ENCODE measurements around the gene TNS4.

DNA sequence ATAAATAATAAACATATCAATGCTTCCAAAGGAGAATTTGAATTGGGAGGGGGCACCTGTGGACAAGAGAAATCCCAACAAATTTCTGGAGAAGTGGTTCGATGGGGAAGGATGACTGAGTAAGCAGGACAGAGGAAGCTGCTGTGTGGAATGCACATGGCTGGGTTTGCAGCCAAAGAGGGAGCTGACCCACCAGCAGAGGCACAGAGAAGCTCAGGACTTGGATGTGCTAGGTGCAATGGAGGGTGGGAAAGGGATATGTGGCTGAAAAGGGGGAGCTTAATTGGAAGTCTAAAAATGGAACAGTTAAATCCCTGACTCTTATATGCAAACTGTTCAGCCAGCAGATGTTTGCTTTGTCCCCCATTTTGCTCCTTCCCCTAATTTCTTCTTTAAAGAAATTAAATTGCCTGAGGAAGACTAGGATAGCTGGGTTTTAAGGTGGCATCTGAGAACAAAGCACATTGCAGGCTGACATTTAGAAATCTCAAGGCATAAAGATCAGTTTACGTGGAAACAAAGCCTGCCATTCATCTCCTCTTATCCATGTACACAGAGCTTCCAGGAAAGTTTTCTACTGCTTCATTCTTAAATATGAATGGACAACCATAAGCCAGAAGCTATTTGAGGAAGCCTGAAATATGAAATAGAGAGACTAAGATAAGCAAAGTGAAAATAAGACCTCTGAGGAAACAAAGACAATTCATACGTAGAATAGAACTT lies 23.0 kb upstream of the TNS4 start:
- TF ChIP-seq, protein P1, sequence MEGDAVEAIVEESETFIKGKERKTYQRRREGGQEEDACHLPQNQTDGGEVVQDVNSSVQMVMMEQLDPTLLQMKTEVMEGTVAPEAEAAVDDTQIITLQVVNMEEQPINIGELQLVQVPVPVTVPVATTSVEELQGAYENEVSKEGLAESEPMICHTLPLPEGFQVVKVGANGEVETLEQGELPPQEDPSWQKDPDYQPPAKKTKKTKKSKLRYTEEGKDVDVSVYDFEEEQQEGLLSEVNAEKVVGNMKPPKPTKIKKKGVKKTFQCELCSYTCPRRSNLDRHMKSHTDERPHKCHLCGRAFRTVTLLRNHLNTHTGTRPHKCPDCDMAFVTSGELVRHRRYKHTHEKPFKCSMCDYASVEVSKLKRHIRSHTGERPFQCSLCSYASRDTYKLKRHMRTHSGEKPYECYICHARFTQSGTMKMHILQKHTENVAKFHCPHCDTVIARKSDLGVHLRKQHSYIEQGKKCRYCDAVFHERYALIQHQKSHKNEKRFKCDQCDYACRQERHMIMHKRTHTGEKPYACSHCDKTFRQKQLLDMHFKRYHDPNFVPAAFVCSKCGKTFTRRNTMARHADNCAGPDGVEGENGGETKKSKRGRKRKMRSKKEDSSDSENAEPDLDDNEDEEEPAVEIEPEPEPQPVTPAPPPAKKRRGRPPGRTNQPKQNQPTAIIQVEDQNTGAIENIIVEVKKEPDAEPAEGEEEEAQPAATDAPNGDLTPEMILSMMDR (IDR thresholded peaks at IDR 0.05): no peak
- TF ChIP-seq EP300 (IDR thresholded peaks at IDR 0.05) (no peak), POLR2AphosphoS5 (IDR thresholded peaks at IDR 0.05) (no peak)

All from gastroesophageal sphincter (tissue), 3 donors.